ENCODE data around the gene CDC123.
"Not testable (repeated sequence)": the region's sequence is repeated elsewhere in the genome, so short reads cannot be mapped to it uniquely, and the experiment has no call there.

Gene CDC123

GRCh38 chr10:12207114-12207513 lies 11.1 kb downstream of the CDC123 start:
- H3K4me3 ChIP-seq (ENCODE audit: low read length in 2 of 2) = no peak overlapping the region
- H3K4me1 ChIP-seq (ENCODE audit: control insufficient read depth, insufficient read depth, low read length) = no peaks in the 10 kb centered on the region
- no peaks in the 10 kb centered on the region for H3K27me3 ChIP-seq (ENCODE audit: control insufficient read depth in 1 of 2, insufficient read depth in 2 of 2, low read length in 2 of 2)
- peaks cover 25 to 27% of the 10 kb centered on the region in 2 donors for H3K36me3 ChIP-seq (ENCODE audit: control insufficient read depth in 2 of 2, insufficient read depth in 2 of 2, low read length in 2 of 2)
- H3K27ac ChIP-seq (ENCODE audit: low read length) = no peak overlapping the region
- no peaks in the 10 kb centered on the region for H3K9me3 ChIP-seq (ENCODE audit: control insufficient read depth in 2 of 2, low read length in 2 of 2)
- H3K9ac ChIP-seq (ENCODE audit: low read length in 2 of 2) = no peak overlapping the region

DNA sequence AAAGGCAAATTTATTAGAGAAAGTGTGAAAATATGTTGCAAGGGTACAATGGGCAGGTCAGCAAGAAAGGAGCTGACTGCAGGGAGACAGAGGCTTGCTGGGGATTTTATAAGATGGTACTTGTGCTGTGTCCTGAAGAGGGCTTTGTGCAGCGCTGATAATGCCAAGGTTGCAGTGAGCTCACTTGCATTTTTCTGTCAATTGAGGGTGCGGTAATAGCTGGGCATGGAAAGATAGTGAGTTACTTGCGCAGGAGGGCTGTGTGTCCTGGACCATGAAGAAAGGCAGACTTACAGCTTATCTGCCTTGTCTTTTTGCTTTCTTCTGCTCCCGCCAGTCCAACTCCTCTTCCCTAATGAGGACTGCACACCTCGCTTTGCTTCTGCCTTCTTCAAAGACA lies 12.5 kb downstream of the CDC123 start:
- no peaks in the 10 kb centered on the region for H3K4me1 ChIP-seq (ENCODE audit: control insufficient read depth, insufficient read depth, low read length)
- H3K27me3 ChIP-seq (ENCODE audit: control insufficient read depth in 1 of 2, insufficient read depth in 2 of 2, low read length in 2 of 2) = no peaks in the 10 kb centered on the region
- no peak overlapping the region for H3K4me3 ChIP-seq (ENCODE audit: low read length in 2 of 2)
- H3K9me3 ChIP-seq (ENCODE audit: control insufficient read depth in 2 of 2, low read length in 2 of 2) = no peaks in the 10 kb centered on the region
- H3K9ac ChIP-seq (ENCODE audit: low read length in 2 of 2) = no peak overlapping the region
- H3K27ac ChIP-seq (ENCODE audit: low read length) = no peak overlapping the region
- H3K36me3 ChIP-seq (ENCODE audit: control insufficient read depth in 2 of 2, insufficient read depth in 2 of 2, low read length in 2 of 2) = peaks cover 17 to 20% of the 10 kb centered on the region in 2 donors

DNA sequence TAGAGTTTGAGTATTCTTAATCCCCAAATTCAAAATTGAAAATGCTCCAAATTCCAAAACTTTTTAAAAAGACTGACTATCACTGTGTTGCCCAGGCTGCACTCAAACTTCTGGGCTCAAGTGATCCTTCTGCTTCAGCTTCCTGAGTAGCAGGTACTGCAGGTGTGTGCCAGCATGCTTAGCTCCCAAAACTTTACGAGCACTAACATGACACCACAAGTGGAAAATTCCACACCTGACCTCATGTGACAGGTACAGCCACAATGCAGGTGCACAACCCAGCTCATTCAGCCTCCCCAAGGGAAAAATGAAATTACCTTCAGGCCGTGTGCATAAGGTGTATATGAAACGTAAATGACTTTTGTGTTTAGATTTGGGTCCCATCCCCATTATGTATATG lies 16.5 kb downstream of the CDC123 start:
- no peak overlapping the region for H3K4me3 ChIP-seq (ENCODE audit: low read length in 2 of 2)
- no peaks in the 10 kb centered on the region for H3K27me3 ChIP-seq (ENCODE audit: control insufficient read depth in 1 of 2, insufficient read depth in 2 of 2, low read length in 2 of 2)
- no peak overlapping the region for H3K9ac ChIP-seq (ENCODE audit: low read length in 2 of 2)
- H3K4me1 ChIP-seq (ENCODE audit: control insufficient read depth, insufficient read depth, low read length) = no peaks in the 10 kb centered on the region
- H3K27ac ChIP-seq (ENCODE audit: low read length) = no peak overlapping the region
- H3K9me3 ChIP-seq (ENCODE audit: control insufficient read depth in 2 of 2, low read length in 2 of 2) = no peaks in the 10 kb centered on the region
- peaks cover 12 to 21% of the 10 kb centered on the region in 2 donors for H3K36me3 ChIP-seq (ENCODE audit: control insufficient read depth in 2 of 2, insufficient read depth in 2 of 2, low read length in 2 of 2)

GRCh38 chr10:12213621-12214020 lies 17.6 kb downstream of the CDC123 start:
- Histone ChIP-seq H3K27me3 (ENCODE audit: control insufficient read depth in 1 of 2, insufficient read depth in 2 of 2, low read length in 2 of 2) (no peaks in the 10 kb centered on the region), H3K27ac (ENCODE audit: low read length) (no peak overlapping the region), H3K36me3 (ENCODE audit: control insufficient read depth in 2 of 2, insufficient read depth in 2 of 2, low read length in 2 of 2) (peaks cover 15 to 22% of the 10 kb centered on the region in 2 donors), H3K9me3 (ENCODE audit: control insufficient read depth in 2 of 2, low read length in 2 of 2) (no peaks in the 10 kb centered on the region), H3K4me3 (ENCODE audit: low read length in 2 of 2) (no peak overlapping the region), H3K9ac (ENCODE audit: low read length in 2 of 2) (no peak overlapping the region), H3K4me1 (ENCODE audit: control insufficient read depth, insufficient read depth, low read length) (peaks cover under 1% of the 10 kb centered on the region)

DNA sequence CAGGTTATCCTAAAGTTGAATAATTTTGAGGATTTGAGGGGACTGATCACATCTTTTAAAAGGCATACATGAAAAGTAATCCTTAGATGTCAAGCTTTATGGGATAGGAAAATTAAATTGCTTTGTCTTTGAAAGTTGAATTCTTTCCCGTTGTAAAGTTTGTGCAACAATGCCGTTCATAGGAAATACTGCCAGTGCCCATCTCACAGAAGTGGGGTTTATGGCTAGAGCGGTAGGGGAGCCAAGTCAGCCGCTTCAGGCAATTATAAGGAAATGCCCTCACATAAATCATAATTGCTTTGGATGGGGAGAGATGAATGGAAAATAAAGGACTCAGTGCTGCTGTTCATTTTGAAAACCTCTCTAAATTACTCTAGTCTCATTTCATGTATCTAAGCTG lies 18.1 kb downstream of the CDC123 start:
- H3K4me1 ChIP-seq (ENCODE audit: control insufficient read depth, insufficient read depth, low read length) = peaks cover 4% of the 10 kb centered on the region

GRCh38 chr10:12214763-12215218 lies 18.8 kb downstream of the CDC123 start:
- Histone ChIP-seq H3K4me3 (ENCODE audit: low read length in 2 of 2) (peak overlapping the region; percentile 54 to 57), H3K27ac (ENCODE audit: low read length) (peak overlapping the region; percentile 43), H3K27me3 (ENCODE audit: control insufficient read depth in 1 of 2, insufficient read depth in 2 of 2, low read length in 2 of 2) (no peaks in the 10 kb centered on the region), H3K9ac (ENCODE audit: low read length in 2 of 2) (peak overlapping the region; percentile 1 to 35), H3K36me3 (ENCODE audit: control insufficient read depth in 2 of 2, insufficient read depth in 2 of 2, low read length in 2 of 2) (peaks cover 20 to 24% of the 10 kb centered on the region in 2 donors), H3K9me3 (ENCODE audit: control insufficient read depth in 2 of 2, low read length in 2 of 2) (no peaks in the 10 kb centered on the region), H3K4me1 (ENCODE audit: control insufficient read depth, insufficient read depth, low read length) (peaks cover 4% of the 10 kb centered on the region)

More for the DNA sequence above, 18.1 kb downstream of the CDC123 start:
- no peaks in the 10 kb centered on the region for H3K27me3 ChIP-seq (ENCODE audit: control insufficient read depth in 1 of 2, insufficient read depth in 2 of 2, low read length in 2 of 2)
- no peak overlapping the region for H3K4me3 ChIP-seq (ENCODE audit: low read length in 2 of 2)
- H3K27ac ChIP-seq (ENCODE audit: low read length) = peak overlapping the region; percentile 43
- H3K9ac ChIP-seq (ENCODE audit: low read length in 2 of 2) = no peak overlapping the region
- H3K36me3 ChIP-seq (ENCODE audit: control insufficient read depth in 2 of 2, insufficient read depth in 2 of 2, low read length in 2 of 2) = peaks cover 20 to 24% of the 10 kb centered on the region in 2 donors
- no peaks in the 10 kb centered on the region for H3K9me3 ChIP-seq (ENCODE audit: control insufficient read depth in 2 of 2, low read length in 2 of 2)

GRCh38 chr10:12218991-12219390 lies 23.0 kb downstream of the CDC123 start:
- Histone ChIP-seq H3K4me3 (ENCODE audit: low read length in 2 of 2) (no peak overlapping the region), H3K36me3 (ENCODE audit: control insufficient read depth in 2 of 2, insufficient read depth in 2 of 2, low read length in 2 of 2) (peaks cover 13% of the 10 kb centered on the region in 2 donors), H3K27me3 (ENCODE audit: control insufficient read depth in 1 of 2, insufficient read depth in 2 of 2, low read length in 2 of 2) (no peaks in the 10 kb centered on the region), H3K9ac (ENCODE audit: low read length in 2 of 2) (no peak overlapping the region), H3K4me1 (ENCODE audit: control insufficient read depth, insufficient read depth, low read length) (peaks cover 28% of the 10 kb centered on the region), H3K27ac (ENCODE audit: low read length) (no peak overlapping the region), H3K9me3 (ENCODE audit: control insufficient read depth in 2 of 2, low read length in 2 of 2) (no peaks in the 10 kb centered on the region)

DNA sequence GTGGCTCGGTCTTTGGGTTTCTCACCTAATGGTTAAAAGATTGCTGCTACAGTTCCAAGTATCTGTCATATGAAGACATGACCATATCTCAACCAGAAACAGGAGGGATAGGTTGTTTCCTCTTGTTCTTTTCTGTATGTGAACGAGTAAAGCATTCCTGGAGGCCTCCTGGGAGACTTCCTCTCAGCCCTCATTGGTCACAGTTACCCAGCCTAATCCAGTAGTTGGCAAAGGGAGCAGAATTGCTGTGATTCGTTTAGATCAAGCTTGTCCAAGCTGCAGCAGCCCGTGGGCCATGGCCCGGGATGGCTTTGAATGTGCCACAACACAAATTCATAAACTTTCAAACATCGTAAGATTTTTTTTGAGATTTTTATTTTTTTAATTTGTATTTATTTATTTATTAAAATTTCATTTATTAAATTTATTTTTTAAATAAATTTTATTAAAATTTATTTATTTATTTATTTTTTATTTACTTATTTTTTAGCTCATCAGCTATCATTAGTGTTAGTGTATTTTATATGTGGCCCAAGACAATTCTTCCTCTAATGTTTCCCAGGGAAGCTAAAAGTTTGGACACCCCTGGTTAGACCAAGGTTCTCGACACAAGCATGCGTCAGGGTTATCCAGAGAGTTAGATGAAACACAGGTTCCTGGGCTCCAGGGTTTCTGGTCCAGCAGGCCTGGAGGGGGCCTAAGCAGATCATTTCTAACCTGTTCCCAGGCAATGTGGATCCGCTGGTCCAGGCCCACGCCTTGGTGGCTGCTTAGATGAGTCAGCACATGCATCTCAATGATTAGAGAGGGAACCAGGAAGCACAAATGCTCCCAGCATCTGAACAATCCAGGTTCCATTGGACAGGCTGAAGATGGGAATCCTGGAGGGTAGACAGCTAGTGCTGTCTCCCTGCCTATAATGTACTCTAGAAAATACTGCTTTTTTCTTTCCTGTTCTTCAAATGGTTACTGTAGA lies 25.6 kb downstream of the CDC123 start:
- H3K4me1 ChIP-seq (ENCODE audit: control insufficient read depth, insufficient read depth, low read length) = peaks cover 34% of the 10 kb centered on the region
- H3K27ac ChIP-seq (ENCODE audit: low read length) = peak overlapping the region; percentile 58
- H3K9ac ChIP-seq (ENCODE audit: low read length in 2 of 2) = no peak overlapping the region
- H3K36me3 ChIP-seq (ENCODE audit: control insufficient read depth in 2 of 2, insufficient read depth in 2 of 2, low read length in 2 of 2) = peaks cover 13% of the 10 kb centered on the region in 2 donors
- H3K9me3 ChIP-seq (ENCODE audit: control insufficient read depth in 2 of 2, low read length in 2 of 2) = no peaks in the 10 kb centered on the region
- no peak overlapping the region for H3K4me3 ChIP-seq (ENCODE audit: low read length in 2 of 2)
- H3K27me3 ChIP-seq (ENCODE audit: control insufficient read depth in 1 of 2, insufficient read depth in 2 of 2, low read length in 2 of 2) = no peaks in the 10 kb centered on the region

DNA sequence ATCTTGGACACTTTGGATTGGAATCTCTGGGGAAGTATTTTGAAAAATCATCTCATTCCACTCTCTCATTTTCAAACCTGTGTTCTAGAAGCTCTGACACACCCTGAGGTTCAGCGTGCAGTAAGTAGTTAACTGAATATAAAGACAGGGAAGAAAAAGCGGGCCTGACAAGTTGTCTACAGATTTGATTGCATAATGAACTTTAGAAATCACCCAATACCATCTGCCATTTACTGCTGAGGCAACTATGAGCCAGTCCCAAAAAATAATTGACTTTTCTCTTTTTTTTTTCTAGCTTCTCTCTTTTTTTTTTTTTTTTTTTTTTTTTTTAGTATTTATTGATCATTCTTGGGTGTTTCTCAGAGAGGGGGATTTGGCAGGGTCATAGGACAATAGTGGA lies 29.5 kb downstream of the CDC123 start:
- Histone ChIP-seq H3K27ac (ENCODE audit: low read length) (no peak overlapping the region), H3K4me3 (ENCODE audit: low read length in 2 of 2) (no peak overlapping the region), H3K9me3 (ENCODE audit: control insufficient read depth in 2 of 2, low read length in 2 of 2) (no peaks in the 10 kb centered on the region), H3K36me3 (ENCODE audit: control insufficient read depth in 2 of 2, insufficient read depth in 2 of 2, low read length in 2 of 2) (peaks cover 0 to 8% of the 10 kb centered on the region in 2 donors), H3K4me1 (ENCODE audit: control insufficient read depth, insufficient read depth, low read length) (peaks cover 23% of the 10 kb centered on the region), H3K27me3 (ENCODE audit: control insufficient read depth in 1 of 2, insufficient read depth in 2 of 2, low read length in 2 of 2) (no peaks in the 10 kb centered on the region), H3K9ac (ENCODE audit: low read length in 2 of 2) (no peak overlapping the region)

DNA sequence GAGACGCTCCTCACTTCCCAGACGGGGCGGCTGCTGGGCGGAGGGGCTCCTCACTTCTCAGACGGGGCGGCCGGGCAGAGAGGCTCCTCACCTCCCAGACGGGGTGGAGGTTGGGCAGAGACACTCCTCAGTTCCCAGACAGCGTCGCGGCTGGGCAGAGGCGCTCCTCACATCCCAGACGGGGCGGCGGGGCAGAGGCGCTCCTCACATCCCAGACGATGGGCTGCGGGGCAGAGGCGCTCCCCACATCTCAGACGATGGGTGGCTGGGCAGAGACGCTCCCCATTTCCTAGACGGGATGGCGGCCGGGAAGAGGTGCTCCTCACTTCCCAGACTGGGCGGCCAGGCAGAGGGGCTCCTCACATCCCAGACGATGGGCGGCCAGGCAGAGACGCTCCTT lies 30.4 kb downstream of the CDC123 start:
- not testable (repeated sequence) for H3K9ac ChIP-seq (ENCODE audit: low read length in 2 of 2); H3K27me3 ChIP-seq (ENCODE audit: control insufficient read depth in 1 of 2, insufficient read depth in 2 of 2, low read length in 2 of 2); H3K27ac ChIP-seq (ENCODE audit: low read length); H3K9me3 ChIP-seq (ENCODE audit: control insufficient read depth in 2 of 2, low read length in 2 of 2); H3K4me3 ChIP-seq (ENCODE audit: low read length in 2 of 2); H3K36me3 ChIP-seq (ENCODE audit: control insufficient read depth in 2 of 2, insufficient read depth in 2 of 2, low read length in 2 of 2)
- H3K4me1 ChIP-seq (ENCODE audit: control insufficient read depth, insufficient read depth, low read length) = peaks cover 19% of the 10 kb centered on the region

DNA sequence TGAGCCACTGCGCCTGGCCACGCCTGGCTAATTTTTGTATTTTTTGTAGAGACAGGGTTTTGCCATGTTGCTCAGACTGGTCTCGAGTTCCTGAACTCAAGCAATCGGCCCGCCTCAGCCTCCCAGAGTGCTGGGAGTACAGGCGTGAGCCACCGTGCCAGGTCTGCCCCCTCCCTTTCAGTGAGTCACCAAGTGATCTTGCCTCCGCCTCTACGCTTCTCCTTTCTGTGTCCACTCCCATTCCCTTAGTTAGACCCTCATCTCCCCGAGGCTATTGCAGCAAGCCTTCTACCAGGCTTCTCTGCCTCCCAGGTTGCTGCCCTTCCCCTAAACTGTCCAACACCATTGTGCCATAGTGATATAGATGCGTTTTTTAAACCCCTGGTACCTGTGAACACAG lies 32.9 kb downstream of the CDC123 start:
- Histone ChIP-seq H3K9ac (ENCODE audit: low read length in 2 of 2) (no peak overlapping the region), H3K27me3 (ENCODE audit: control insufficient read depth in 1 of 2, insufficient read depth in 2 of 2, low read length in 2 of 2) (no peaks in the 10 kb centered on the region), H3K36me3 (ENCODE audit: control insufficient read depth in 2 of 2, insufficient read depth in 2 of 2, low read length in 2 of 2) (peaks cover 0 to 12% of the 10 kb centered on the region in 2 donors), H3K4me1 (ENCODE audit: control insufficient read depth, insufficient read depth, low read length) (peaks cover 8% of the 10 kb centered on the region), H3K4me3 (ENCODE audit: low read length in 2 of 2) (no peak overlapping the region), H3K27ac (ENCODE audit: low read length) (no peak overlapping the region), H3K9me3 (ENCODE audit: control insufficient read depth in 2 of 2, low read length in 2 of 2) (no peaks in the 10 kb centered on the region)
